ENCODE data around the gene PROM2. TPM values are rescaled to one million over a fixed set of nuclear protein-coding genes. Genes with fewer than 3 reads are reported as not detected.

PROM2 gene
- total and polyA plus RNA-seq, 10 of the 15 experiments (the other 5 are each of a cell fraction or from before 2014, with no cell fraction given): 0.01 to 0.04 TPM; not detected in 8

DNA sequence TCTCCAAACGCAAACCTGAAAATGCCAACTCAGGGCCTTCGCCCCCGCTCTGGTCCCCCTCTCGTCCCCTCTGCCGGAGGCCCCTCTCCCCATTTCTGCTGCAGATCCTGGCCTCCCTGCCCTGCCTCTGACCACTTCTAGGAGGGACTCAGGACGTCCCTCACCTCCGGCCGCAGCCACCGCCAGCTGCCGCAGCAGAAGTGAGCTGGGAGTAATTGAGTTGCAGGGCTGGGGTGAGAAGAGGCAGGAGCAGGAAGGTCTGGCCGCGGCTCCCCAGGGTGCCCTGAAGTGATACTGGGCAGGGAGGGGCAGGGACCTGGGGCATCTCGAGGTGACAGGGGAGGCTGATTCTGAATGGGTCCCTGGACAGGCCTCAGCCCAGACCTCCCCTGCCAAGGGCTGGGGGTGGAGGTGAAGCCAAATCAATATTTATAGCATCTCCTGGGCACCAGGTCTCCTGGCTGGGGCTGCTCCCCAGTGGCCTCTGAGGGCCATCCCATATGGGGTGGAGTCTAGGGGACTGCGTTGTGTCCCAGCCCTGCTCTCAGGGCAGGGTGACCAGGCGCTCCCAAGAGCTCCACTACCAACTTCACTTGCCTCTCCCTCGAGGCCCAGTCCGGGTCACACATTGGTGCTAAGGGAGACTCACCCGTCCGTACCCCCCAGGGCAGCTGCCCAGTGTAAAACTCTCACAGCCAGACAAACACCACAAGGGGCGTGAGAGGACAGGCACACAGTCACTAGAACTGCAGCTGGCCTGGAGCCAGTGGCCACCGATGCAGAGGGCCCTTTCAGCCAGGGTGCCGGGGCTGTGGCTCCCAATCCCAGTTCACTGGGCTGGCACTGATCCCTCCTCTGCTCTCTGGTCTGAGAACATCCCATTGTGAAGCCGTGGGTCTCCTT lies 55.9 kb downstream of the PROM2 start:
- SMC1A ChIA-PET (ENCODE audit: uncharacterized antibody, unreplicated experiment): no interaction called here
- RAD21 ChIA-PET (ENCODE audit: unreplicated experiment): no interaction called here
- in situ Hi-C loops (cut with MboI) (no loop called here), intact Hi-C loops (cut with micrococcal nuclease; ENCODE audit: unreplicated experiment) (no loop called here)
- CTCF ChIA-PET: no interaction called here
- Histone ChIP-seq H3K4me2 (ENCODE audit: control insufficient read depth, insufficient read depth) (no peak overlapping the region), H3K27me3 (replicated peaks in 1 of 2; ENCODE audit: control insufficient read depth in 2 of 2, insufficient read depth in 2 of 2, low read length in 1 of 2) (no peaks in the 10 kb centered on the region; a peak in 1 of 4 replicates), H3K9me3 (replicated peaks; ENCODE audit: control insufficient read depth, insufficient read depth, low read length) (no peaks in the 10 kb centered on the region), H3K27ac (ENCODE audit: control insufficient read depth, insufficient read depth) (no peak overlapping the region), H3K9ac (ENCODE audit: control insufficient read depth, insufficient read depth, low read length) (no peak overlapping the region), H3K36me3 (ENCODE audit: control insufficient read depth in 2 of 2, insufficient read depth in 2 of 2, low read length in 1 of 2) (no peaks in the 10 kb centered on the region), H4K20me1 (ENCODE audit: control insufficient read depth, insufficient read depth) (no peaks in the 10 kb centered on the region), H3K4me1 (ENCODE audit: control insufficient read depth, insufficient read depth, low read length) (no peaks in the 10 kb centered on the region), H3K4me3 (no peak overlapping the region), H2AFZ (ENCODE audit: control insufficient read depth, low read depth, low read length) (no peak overlapping the region), H3K79me2 (ENCODE audit: control insufficient read depth, insufficient read depth, low read length) (no peaks in the 10 kb centered on the region)
- no peak for FAIRE-seq
- no peak for DNase-seq (ENCODE audit: low read depth, low spot score)
- WGBS (ENCODE audit: insufficient coverage, insufficient replicate concordance, low lambda C conversion rate, missing lambda C conversion rate): 36% methylated on average over 23 of the region's 23 CpGs
- no peak for ATAC-seq
- POLR2A ChIA-PET: no interaction called here
- BruUV-seq (replicated peaks): no TSS peak
- TF ChIP-seq MEF2B (IDR thresholded peaks at IDR 0.05; ENCODE audit: partially characterized antibody, poor library complexity, severe bottlenecking) (no peak), JUND (IDR thresholded peaks at IDR 0.05; ENCODE audit: low read depth, low read length) (no peak), TAF1 (IDR thresholded peaks at IDR 0.05; ENCODE audit: borderline replicate concordance, low read depth, low read length) (no peak), SPI1 (IDR thresholded peaks at IDR 0.05; ENCODE audit: borderline replicate concordance, insufficient read depth, low read depth, low read length) (no peak), RAD51 (IDR thresholded peaks at IDR 0.05) (no peak), STAT3 (IDR thresholded peaks at IDR 0.05; ENCODE audit: low read depth, low read length) (no peak)
- TF ChIP-seq, protein P1, sequence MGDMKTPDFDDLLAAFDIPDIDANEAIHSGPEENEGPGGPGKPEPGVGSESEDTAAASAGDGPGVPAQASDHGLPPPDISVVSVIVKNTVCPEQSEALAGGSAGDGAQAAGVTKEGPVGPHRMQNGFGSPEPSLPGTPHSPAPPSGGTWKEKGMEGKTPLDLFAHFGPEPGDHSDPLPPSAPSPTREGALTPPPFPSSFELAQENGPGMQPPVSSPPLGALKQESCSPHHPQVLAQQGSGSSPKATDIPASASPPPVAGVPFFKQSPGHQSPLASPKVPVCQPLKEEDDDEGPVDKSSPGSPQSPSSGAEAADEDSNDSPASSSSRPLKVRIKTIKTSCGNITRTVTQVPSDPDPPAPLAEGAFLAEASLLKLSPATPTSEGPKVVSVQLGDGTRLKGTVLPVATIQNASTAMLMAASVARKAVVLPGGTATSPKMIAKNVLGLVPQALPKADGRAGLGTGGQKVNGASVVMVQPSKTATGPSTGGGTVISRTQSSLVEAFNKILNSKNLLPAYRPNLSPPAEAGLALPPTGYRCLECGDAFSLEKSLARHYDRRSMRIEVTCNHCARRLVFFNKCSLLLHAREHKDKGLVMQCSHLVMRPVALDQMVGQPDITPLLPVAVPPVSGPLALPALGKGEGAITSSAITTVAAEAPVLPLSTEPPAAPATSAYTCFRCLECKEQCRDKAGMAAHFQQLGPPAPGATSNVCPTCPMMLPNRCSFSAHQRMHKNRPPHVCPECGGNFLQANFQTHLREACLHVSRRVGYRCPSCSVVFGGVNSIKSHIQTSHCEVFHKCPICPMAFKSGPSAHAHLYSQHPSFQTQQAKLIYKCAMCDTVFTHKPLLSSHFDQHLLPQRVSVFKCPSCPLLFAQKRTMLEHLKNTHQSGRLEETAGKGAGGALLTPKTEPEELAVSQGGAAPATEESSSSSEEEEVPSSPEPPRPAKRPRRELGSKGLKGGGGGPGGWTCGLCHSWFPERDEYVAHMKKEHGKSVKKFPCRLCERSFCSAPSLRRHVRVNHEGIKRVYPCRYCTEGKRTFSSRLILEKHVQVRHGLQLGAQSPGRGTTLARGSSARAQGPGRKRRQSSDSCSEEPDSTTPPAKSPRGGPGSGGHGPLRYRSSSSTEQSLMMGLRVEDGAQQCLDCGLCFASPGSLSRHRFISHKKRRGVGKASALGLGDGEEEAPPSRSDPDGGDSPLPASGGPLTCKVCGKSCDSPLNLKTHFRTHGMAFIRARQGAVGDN (IDR thresholded peaks at IDR 0.05): no peak
- TF ChIP-seq, protein P2, sequence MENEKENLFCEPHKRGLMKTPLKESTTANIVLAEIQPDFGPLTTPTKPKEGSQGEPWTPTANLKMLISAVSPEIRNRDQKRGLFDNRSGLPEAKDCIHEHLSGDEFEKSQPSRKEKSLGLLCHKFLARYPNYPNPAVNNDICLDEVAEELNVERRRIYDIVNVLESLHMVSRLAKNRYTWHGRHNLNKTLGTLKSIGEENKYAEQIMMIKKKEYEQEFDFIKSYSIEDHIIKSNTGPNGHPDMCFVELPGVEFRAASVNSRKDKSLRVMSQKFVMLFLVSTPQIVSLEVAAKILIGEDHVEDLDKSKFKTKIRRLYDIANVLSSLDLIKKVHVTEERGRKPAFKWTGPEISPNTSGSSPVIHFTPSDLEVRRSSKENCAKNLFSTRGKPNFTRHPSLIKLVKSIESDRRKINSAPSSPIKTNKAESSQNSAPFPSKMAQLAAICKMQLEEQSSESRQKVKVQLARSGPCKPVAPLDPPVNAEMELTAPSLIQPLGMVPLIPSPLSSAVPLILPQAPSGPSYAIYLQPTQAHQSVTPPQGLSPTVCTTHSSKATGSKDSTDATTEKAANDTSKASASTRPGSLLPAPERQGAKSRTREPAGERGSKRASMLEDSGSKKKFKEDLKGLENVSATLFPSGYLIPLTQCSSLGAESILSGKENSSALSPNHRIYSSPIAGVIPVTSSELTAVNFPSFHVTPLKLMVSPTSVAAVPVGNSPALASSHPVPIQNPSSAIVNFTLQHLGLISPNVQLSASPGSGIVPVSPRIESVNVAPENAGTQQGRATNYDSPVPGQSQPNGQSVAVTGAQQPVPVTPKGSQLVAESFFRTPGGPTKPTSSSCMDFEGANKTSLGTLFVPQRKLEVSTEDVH (IDR thresholded peaks at IDR 0.05; ENCODE audit: low read depth, partially characterized antibody): no peak
- TF ChIP-seq, protein P3, sequence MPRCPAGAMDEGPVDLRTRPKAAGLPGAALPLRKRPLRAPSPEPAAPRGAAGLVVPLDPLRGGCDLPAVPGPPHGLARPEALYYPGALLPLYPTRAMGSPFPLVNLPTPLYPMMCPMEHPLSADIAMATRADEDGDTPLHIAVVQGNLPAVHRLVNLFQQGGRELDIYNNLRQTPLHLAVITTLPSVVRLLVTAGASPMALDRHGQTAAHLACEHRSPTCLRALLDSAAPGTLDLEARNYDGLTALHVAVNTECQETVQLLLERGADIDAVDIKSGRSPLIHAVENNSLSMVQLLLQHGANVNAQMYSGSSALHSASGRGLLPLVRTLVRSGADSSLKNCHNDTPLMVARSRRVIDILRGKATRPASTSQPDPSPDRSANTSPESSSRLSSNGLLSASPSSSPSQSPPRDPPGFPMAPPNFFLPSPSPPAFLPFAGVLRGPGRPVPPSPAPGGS (IDR thresholded peaks at IDR 0.05; ENCODE audit: borderline replicate concordance, insufficient read depth, low read depth, low read length, poor library complexity, severe bottlenecking): no peak
- TF ChIP-seq, protein P4, sequence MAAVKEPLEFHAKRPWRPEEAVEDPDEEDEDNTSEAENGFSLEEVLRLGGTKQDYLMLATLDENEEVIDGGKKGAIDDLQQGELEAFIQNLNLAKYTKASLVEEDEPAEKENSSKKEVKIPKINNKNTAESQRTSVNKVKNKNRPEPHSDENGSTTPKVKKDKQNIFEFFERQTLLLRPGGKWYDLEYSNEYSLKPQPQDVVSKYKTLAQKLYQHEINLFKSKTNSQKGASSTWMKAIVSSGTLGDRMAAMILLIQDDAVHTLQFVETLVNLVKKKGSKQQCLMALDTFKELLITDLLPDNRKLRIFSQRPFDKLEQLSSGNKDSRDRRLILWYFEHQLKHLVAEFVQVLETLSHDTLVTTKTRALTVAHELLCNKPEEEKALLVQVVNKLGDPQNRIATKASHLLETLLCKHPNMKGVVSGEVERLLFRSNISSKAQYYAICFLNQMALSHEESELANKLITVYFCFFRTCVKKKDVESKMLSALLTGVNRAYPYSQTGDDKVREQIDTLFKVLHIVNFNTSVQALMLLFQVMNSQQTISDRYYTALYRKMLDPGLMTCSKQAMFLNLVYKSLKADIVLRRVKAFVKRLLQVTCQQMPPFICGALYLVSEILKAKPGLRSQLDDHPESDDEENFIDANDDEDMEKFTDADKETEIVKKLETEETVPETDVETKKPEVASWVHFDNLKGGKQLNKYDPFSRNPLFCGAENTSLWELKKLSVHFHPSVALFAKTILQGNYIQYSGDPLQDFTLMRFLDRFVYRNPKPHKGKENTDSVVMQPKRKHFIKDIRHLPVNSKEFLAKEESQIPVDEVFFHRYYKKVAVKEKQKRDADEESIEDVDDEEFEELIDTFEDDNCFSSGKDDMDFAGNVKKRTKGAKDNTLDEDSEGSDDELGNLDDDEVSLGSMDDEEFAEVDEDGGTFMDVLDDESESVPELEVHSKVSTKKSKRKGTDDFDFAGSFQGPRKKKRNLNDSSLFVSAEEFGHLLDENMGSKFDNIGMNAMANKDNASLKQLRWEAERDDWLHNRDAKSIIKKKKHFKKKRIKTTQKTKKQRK (IDR thresholded peaks at IDR 0.05; ENCODE audit: low read depth, low read length): no peak
